ENCODE data around the gene GLG1.
"Not testable (repeated sequence)": the region's sequence is repeated elsewhere in the genome, so short reads cannot be mapped to it uniquely, and the experiment has no call there.

- TF ChIP-seq REST (IDR thresholded peaks at IDR 0.05; ENCODE audit: borderline replicate concordance); TAF1 (IDR thresholded peaks at IDR 0.05; ENCODE audit: low read depth); CTCF (IDR thresholded peaks at IDR 0.05; ENCODE audit: poor library complexity, severe bottlenecking); POLR2AphosphoS5 (IDR thresholded peaks at IDR 0.05); EZH2 (IDR thresholded peaks at IDR 0.05; ENCODE audit: borderline replicate concordance, insufficient read depth, low read length, poor library complexity, severe bottlenecking); SMC3 (conservative IDR thresholded peaks at IDR 0.05; ENCODE audit: poor library complexity); EP300 (conservative IDR thresholded peaks at IDR 0.05; ENCODE audit: poor library complexity, severe bottlenecking); MXI1 (conservative IDR thresholded peaks at IDR 0.05; ENCODE audit: poor library complexity, severe bottlenecking); RAD21 (conservative IDR thresholded peaks at IDR 0.05): not testable (repeated sequence)
Observed at GRCh38 chr16:74412138-74412774, 194.7 kb downstream of the GLG1 start.

All from neural cell (in vitro differentiated cells).